ENCODE data around the gene CD1D. TPM values are rescaled to one million over a fixed set of nuclear protein-coding genes. Genes with fewer than 3 reads are reported as not detected.
A peak's percentile ranks its signal among the peaks of the same experiment; 100 is the strongest.

The CD1D gene
- total and polyA plus RNA-seq, 2 donors from 2014 or later: 0.77 to 3.2 TPM

GRCh38 chr1:158147869-158148268, 32.8 kb upstream of the CD1D start:
- Histone ChIP-seq H3K9ac (ENCODE audit: low read length in 3 of 3) (no peak overlapping the region), H3K4me1 (ENCODE audit: control insufficient read depth in 2 of 3, insufficient read depth in 2 of 3, low read depth in 1 of 3, low read length in 3 of 3) (peaks cover 0 to 3% (median 0%) of the 10 kb centered on the region in 3 donors), H3K27me3 (ENCODE audit: control insufficient read depth, insufficient read depth, low read length) (no peaks in the 10 kb centered on the region), H3K36me3 (ENCODE audit: control insufficient read depth in 2 of 3, insufficient read depth in 3 of 3, low read length in 3 of 3) (no peaks in the 10 kb centered on the region), H3K9me3 (ENCODE audit: control insufficient read depth in 2 of 3, insufficient read depth in 1 of 3, low read length in 3 of 3) (no peaks in the 10 kb centered on the region), H3K27ac (ENCODE audit: low read depth in 2 of 2, low read length in 2 of 2) (no peak overlapping the region), H3K4me3 (ENCODE audit: low read length in 3 of 3) (no peak overlapping the region)
- intact Hi-C loops (cut with DNase I): no loop called here
- FAIRE-seq: no peak
- no peak for TF ChIP-seq CTCF (IDR thresholded peaks at IDR 0.05; ENCODE audit: borderline replicate concordance, extremely low read depth, insufficient read depth)
- no peak for DNase-seq

DNA sequence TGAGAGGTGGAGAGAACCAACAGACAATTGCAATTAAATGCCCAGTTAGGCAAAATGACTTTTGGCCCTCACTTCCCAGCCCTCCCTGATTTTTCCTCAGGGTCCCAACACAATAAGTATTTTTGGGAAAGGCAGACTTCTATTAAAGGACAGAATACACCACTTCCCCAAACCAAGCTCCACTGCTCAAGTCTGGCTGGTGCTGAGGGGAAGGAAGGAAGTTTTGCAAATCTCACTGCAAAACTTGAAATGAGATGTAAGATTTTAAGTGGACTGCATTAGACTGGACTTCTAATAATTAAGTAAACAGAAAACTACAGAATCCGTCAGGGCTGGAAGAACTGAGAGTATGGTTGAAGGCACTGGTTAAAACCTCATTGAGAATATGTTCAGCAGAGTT, 32.2 kb upstream of the CD1D start:
- no peak overlapping the region for H3K27ac ChIP-seq (ENCODE audit: low read depth in 2 of 2, low read length in 2 of 2)
- intact Hi-C loops (cut with DNase I): no loop called here
- H3K9ac ChIP-seq (ENCODE audit: low read length in 3 of 3): no peak overlapping the region
- H3K4me1 ChIP-seq (ENCODE audit: control insufficient read depth in 2 of 3, insufficient read depth in 2 of 3, low read depth in 1 of 3, low read length in 3 of 3): peaks cover 0 to 3% (median 0%) of the 10 kb centered on the region in 3 donors
- no peaks in the 10 kb centered on the region for H3K9me3 ChIP-seq (ENCODE audit: control insufficient read depth in 2 of 3, insufficient read depth in 1 of 3, low read length in 3 of 3)
- H3K4me3 ChIP-seq (ENCODE audit: low read length in 3 of 3): no peak overlapping the region
- H3K27me3 ChIP-seq (ENCODE audit: control insufficient read depth, insufficient read depth, low read length): no peaks in the 10 kb centered on the region
- TF ChIP-seq CTCF (IDR thresholded peaks at IDR 0.05; ENCODE audit: borderline replicate concordance, extremely low read depth, insufficient read depth): no peak
- no peak for FAIRE-seq
- DNase-seq: no peak
- no peaks in the 10 kb centered on the region for H3K36me3 ChIP-seq (ENCODE audit: control insufficient read depth in 2 of 3, insufficient read depth in 3 of 3, low read length in 3 of 3)

DNA sequence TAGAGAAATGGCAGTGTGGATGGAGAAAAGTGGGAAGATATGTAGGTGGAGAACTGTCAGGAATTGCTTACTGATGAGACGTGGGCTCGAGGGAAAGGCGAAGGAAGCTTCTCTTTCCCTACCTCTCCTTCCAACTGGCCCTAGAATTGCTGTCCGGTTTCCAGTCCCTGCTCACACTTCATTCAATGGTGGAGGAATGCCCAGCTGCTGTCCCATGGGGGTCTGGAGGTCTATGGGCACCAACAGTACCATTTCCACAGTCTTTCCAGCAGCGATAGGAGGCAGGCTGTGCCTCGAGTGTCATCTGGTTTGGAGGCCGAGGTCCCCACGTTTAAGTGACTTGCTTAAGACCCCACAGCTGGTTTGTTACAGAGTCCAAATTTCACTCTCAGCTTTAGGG, 31.5 kb upstream of the CD1D start:
- Histone ChIP-seq H3K9ac (ENCODE audit: low read length in 3 of 3) (peak overlapping the region in 1 of 3 donors; percentile 1), H3K4me1 (ENCODE audit: control insufficient read depth in 2 of 3, insufficient read depth in 2 of 3, low read depth in 1 of 3, low read length in 3 of 3) (peaks cover 0 to 3% (median 0%) of the 10 kb centered on the region in 3 donors), H3K4me3 (ENCODE audit: low read length in 3 of 3) (peak overlapping the region; percentile 48 to 66 (median 56)), H3K9me3 (ENCODE audit: control insufficient read depth in 2 of 3, insufficient read depth in 1 of 3, low read length in 3 of 3) (no peaks in the 10 kb centered on the region), H3K27ac (ENCODE audit: low read depth in 2 of 2, low read length in 2 of 2) (no peak overlapping the region), H3K36me3 (ENCODE audit: control insufficient read depth in 2 of 3, insufficient read depth in 3 of 3, low read length in 3 of 3) (no peaks in the 10 kb centered on the region), H3K27me3 (ENCODE audit: control insufficient read depth, insufficient read depth, low read length) (no peaks in the 10 kb centered on the region)
- no peak for TF ChIP-seq CTCF (IDR thresholded peaks at IDR 0.05; ENCODE audit: borderline replicate concordance, extremely low read depth, insufficient read depth)
- intact Hi-C loops (cut with DNase I): no loop called here
- no peak for FAIRE-seq
- DNase-seq: peak in 1 of 5 donors; percentile 61
